CD4-positive, alpha-beta memory T cell (primary cell): Measurements from ENCODE around the gene GRIN3B. TPM values are rescaled to one million over a fixed set of nuclear protein-coding genes. Genes with fewer than 3 reads are reported as not detected.

Experiments used
- CTCF ChIA-PET: fragments of 350-600 bp; sonication (Branson Sonifier 250); formaldehyde crosslinking; loops from one replicate; lab custom pipeline; 2021; ENCODE audit warnings: inconsistent platforms; ENCODE audit not compliant: partially characterized antibody; lab: Charles Lee
- POLR2A ChIA-PET: fragments of 350-600 bp; sonication (Branson Sonifier 250); formaldehyde crosslinking; loops from one replicate; lab custom pipeline; 2021; ENCODE audit not compliant: partially characterized antibody; lab: Charles Lee
- DNase-seq, 5 donors: peaks; one replicate each; pipeline versions ENCODE4 v3.0.0 to v3.0.0-alpha.2; 2020 to 2022; ENCODE audit warnings: mixed read lengths in 1 of 5
- H3K27ac ChIP-seq: one replicate; pipeline ENCODE4 v1.7.0; 2013; ENCODE audit warnings: low read depth, low read length
- H3K27me3 ChIP-seq: 2 replicates; pipeline ENCODE4 v1.7.0; 2013; ENCODE audit warnings: mild to moderate bottlenecking, low read length, moderate library complexity; ENCODE audit not compliant: insufficient read depth
- H3K36me3 ChIP-seq: 2 replicates; pipeline ENCODE4 v1.7.0; 2013; ENCODE audit warnings: mild to moderate bottlenecking, low read length, moderate library complexity; ENCODE audit not compliant: insufficient read depth
- H3K4me1 ChIP-seq: 2 replicates; pipeline ENCODE4 v1.7.0; 2013; ENCODE audit warnings: mild to moderate bottlenecking, low read length, moderate library complexity; ENCODE audit not compliant: insufficient read depth
- H3K4me3 ChIP-seq, 2 donors: one replicate each; pipeline ENCODE4 v1.7.0; 2013; ENCODE audit warnings: low read length in 2 of 2, mild to moderate bottlenecking in 1 of 2
- H3K9me3 ChIP-seq, 2 donors: one replicate each; pipeline ENCODE4 v1.7.0; 2013; ENCODE audit warnings: low read length in 2 of 2, control low read depth in 1 of 2; ENCODE audit not compliant: control insufficient read depth in 1 of 2
- H3K27ac Mint-ChIP-seq, 7 donors: one replicate each; pipeline ENCODE4 v1.8.0; 2020 to 2021; ENCODE audit warnings: mixed read lengths in 7 of 7, mild to moderate bottlenecking in 6 of 7, inconsistent platforms in 3 of 7, moderate library complexity in 3 of 7
- H3K27me3 Mint-ChIP-seq, 2 donors: one replicate each; pipeline ENCODE4 v1.8.0; 2020 to 2021; ENCODE audit warnings: mixed read lengths in 2 of 2
- H3K36me3 Mint-ChIP-seq, 2 donors: one replicate each; pipeline ENCODE4 v1.8.0; 2020 to 2021; ENCODE audit warnings: mixed read lengths in 2 of 2, inconsistent platforms in 1 of 2, mild to moderate bottlenecking in 1 of 2
- H3K4me1 Mint-ChIP-seq, 4 donors: one replicate each; pipeline ENCODE4 v1.8.0; 2020 to 2021; ENCODE audit warnings: mixed read lengths in 4 of 4, mild to moderate bottlenecking in 1 of 4
- H3K4me3 Mint-ChIP-seq, 8 donors: one replicate each; pipeline ENCODE4 v1.8.0; 2020 to 2021; ENCODE audit warnings: mixed read lengths in 8 of 8, mild to moderate bottlenecking in 7 of 8, moderate library complexity in 6 of 8, inconsistent platforms in 3 of 8
- H3K9me3 Mint-ChIP-seq, 8 donors: one replicate each; pipeline ENCODE4 v1.8.0; 2020 to 2021; ENCODE audit warnings: mixed read lengths in 8 of 8, mild to moderate bottlenecking in 5 of 8, inconsistent platforms in 3 of 8, moderate library complexity in 1 of 8
- intact Hi-C: fragments of 100-400 bp; cut with micrococcal nuclease; formaldehyde crosslinking; loops from one replicate; pipeline ENCODE4 v1.15.1; 2023
- polyA plus RNA-seq, 2 donors: library from polyadenylated mRNA; unstranded; fragments of 300-500 nt; fragmentation: Illumina TruSeq; gene quantifications; one replicate each; pipeline ENCODE4 v1.2.3, GENCODE V29; 2021
- total RNA-seq, 2 experiments: library from RNA; stranded (reverse); gene quantifications; one replicate each; pipeline ENCODE4 v1.2.3, GENCODE V29; 2021

GRIN3B gene
- total and polyA plus RNA-seq, 4 experiments from 2014 or later, result not detected

GRCh38 chr19:1004204-1004802, 4.1 kb downstream of the GRIN3B start:
- H3K4me3 Mint-ChIP-seq, result no peak overlapping the region
- intact Hi-C loops, result no loop called here
- H3K9me3 ChIP-seq, result no peaks in the 10 kb centered on the region

GRCh38 chr19:1004803-1005664, 4.8 kb downstream of the GRIN3B start:
- no peak for DNase-seq
- Mint-ChIP-seq H3K4me3 (no peak overlapping the region), H3K9me3 (no peaks in the 10 kb centered on the region)

More at GRCh38 chr19:1004204-1004802, 4.1 kb downstream of the GRIN3B start:
- Mint-ChIP-seq H3K36me3 (peaks cover 0 to 2% of the 10 kb centered on the region in 2 donors), H3K27me3 (peaks cover 4 to 5% of the 10 kb centered on the region in 2 donors), H3K4me1 (peaks cover 2% of the 10 kb centered on the region in 4 donors), H3K9me3 (peaks cover 0 to under 1% (median 0%) of the 10 kb centered on the region in 8 donors), H3K27ac (no peak overlapping the region)
- Histone ChIP-seq H3K4me3 (no peak overlapping the region), H3K36me3 (no peaks in the 10 kb centered on the region), H3K27me3 (peaks cover 11% of the 10 kb centered on the region), H3K27ac (no peak overlapping the region), H3K4me1 (peaks cover 9% of the 10 kb centered on the region)
- ChIA-PET POLR2A (interaction anchor here (1.0 to 2.4 kb wide), 4 partner anchors 12 to 26 kb away, joined by 3 to 8 read pairs (median 5); partner anchors contain the start of gene CNN2), CTCF (interaction anchor here (1.0 kb wide), 1 partner anchor 83 kb away, joined by 4 read pairs; no protein-coding TSS in a partner anchor)
- no peak for DNase-seq

GRCh38 chr19:1006711-1007398, 6.6 kb downstream of the GRIN3B start:
- ChIA-PET CTCF (no interaction called here), POLR2A (interaction anchor here (0.8 to 1.3 kb wide), 4 partner anchors 10 to 96 kb away, joined by 3 to 5 read pairs (median 4); no protein-coding TSS in a partner anchor)
- DNase-seq, result no peak
- Mint-ChIP-seq H3K27me3 (peaks cover 0 to 3% of the 10 kb centered on the region in 2 donors), H3K27ac (peak overlapping the region in 4 of 7 donors; percentile 4 to 73 (median 52)), H3K4me1 (peaks cover 0 to 2% (median 0%) of the 10 kb centered on the region in 4 donors), H3K36me3 (peaks cover 0 to 2% of the 10 kb centered on the region in 2 donors), H3K4me3 (no peak overlapping the region), H3K9me3 (no peaks in the 10 kb centered on the region)
- no peaks in the 10 kb centered on the region for H3K4me1 ChIP-seq
- H3K27ac ChIP-seq, result no peak overlapping the region
- intact Hi-C loops, result no loop called here
- peaks cover 5% of the 10 kb centered on the region for H3K36me3 ChIP-seq
- no peak overlapping the region for H3K4me3 ChIP-seq
- no peaks in the 10 kb centered on the region for H3K27me3 ChIP-seq
- H3K9me3 ChIP-seq, result no peaks in the 10 kb centered on the region

More at GRCh38 chr19:1004803-1005664, 4.8 kb downstream of the GRIN3B start:
- H3K4me3 ChIP-seq, result no peak overlapping the region
- no peaks in the 10 kb centered on the region for H3K9me3 ChIP-seq
- peaks cover 9% of the 10 kb centered on the region for H3K4me1 ChIP-seq
- Mint-ChIP-seq H3K4me1 (peaks cover 0 to 2% (median under 1%) of the 10 kb centered on the region in 4 donors), H3K27ac (peak overlapping the region in 1 of 7 donors; percentile 82), H3K27me3 (peaks cover 2 to 3% of the 10 kb centered on the region in 2 donors), H3K36me3 (peaks cover 0 to 2% of the 10 kb centered on the region in 2 donors)
- H3K27me3 ChIP-seq, result peaks cover 8% of the 10 kb centered on the region
- peaks cover 5% of the 10 kb centered on the region for H3K36me3 ChIP-seq
- POLR2A ChIA-PET, result interaction anchor here (1.1 to 2.4 kb wide), 4 partner anchors 11 to 85 kb away, joined by 3 to 8 read pairs (median 5); partner anchors contain the start of gene CNN2
- H3K27ac ChIP-seq, result no peak overlapping the region
- intact Hi-C loops, result no loop called here
- CTCF ChIA-PET, result interaction anchor here (1.0 kb wide), 1 partner anchor 62 kb away, joined by 3 read pairs; the partner anchor contains the start of gene ARHGAP45

DNA sequence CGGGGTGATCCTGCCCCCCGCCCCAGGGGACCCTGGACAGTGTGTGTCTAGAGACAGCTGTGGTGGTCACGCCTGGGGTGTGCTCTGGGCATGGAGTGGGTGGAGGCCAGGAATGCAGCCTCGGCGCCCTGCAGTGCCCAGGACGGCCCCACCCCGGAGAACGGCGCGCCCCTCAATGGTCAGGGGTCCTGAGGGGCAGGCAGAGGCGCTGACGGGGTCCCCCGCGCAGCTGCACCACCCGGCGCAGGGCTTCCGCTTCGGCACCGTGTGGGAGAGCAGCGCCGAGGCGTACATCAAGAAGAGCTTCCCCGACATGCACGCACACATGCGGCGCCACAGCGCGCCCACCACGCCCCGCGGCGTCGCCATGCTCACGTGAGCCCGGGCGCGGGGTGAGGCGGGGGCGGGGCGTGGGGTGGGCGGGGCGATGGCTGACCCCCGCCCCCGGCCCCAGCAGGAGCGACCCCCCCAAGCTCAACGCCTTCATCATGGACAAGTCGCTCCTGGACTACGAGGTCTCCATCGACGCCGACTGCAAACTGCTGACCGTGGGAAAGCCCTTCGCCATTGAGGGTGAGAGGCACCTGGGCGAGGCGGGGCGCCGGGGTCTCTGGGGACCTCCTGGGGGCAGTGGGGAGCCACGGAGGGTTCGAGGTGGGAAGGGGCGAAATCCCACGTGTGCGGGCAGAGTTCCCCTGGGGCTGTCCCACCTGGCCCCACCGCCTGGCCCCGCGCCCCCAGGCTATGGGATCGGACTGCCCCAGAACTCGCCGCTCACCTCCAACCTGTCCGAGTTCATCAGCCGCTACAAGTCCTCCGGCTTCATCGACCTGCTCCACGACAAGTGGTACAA, 7.4 kb downstream of the GRIN3B start:
- Histone ChIP-seq H3K4me3 (no peak overlapping the region), H3K9me3 (no peaks in the 10 kb centered on the region), H3K27ac (no peak overlapping the region), H3K36me3 (peaks cover 12% of the 10 kb centered on the region), H3K27me3 (no peaks in the 10 kb centered on the region), H3K4me1 (no peaks in the 10 kb centered on the region)
- Mint-ChIP-seq H3K27me3 (peaks cover 0 to 1% of the 10 kb centered on the region in 2 donors), H3K9me3 (no peaks in the 10 kb centered on the region), H3K4me1 (peaks cover 0 to 2% (median 0%) of the 10 kb centered on the region in 4 donors), H3K36me3 (peaks cover 0 to 2% of the 10 kb centered on the region in 2 donors), H3K4me3 (no peak overlapping the region), H3K27ac (peak overlapping the region in 1 of 7 donors; percentile 71)
- ChIA-PET CTCF (no interaction called here), POLR2A (interaction anchor here (0.8 to 1.3 kb wide), 4 partner anchors 9 to 96 kb away, joined by 3 to 5 read pairs (median 4); no protein-coding TSS in a partner anchor)
- intact Hi-C loops, result no loop called here
- no peak for DNase-seq

- H3K27ac Mint-ChIP-seq, result no peak overlapping the region
- H3K36me3 Mint-ChIP-seq, result peaks cover 0 to 2% of the 10 kb centered on the region in 2 donors
- Histone ChIP-seq H3K4me3 (no peak overlapping the region), H3K4me1 (no peaks in the 10 kb centered on the region), H3K27me3 (no peaks in the 10 kb centered on the region), H3K9me3 (no peaks in the 10 kb centered on the region), H3K27ac (no peak overlapping the region), H3K36me3 (peaks cover 16% of the 10 kb centered on the region)
- H3K27me3 Mint-ChIP-seq, result no peaks in the 10 kb centered on the region
- no peak overlapping the region for H3K4me3 Mint-ChIP-seq
- POLR2A ChIA-PET, result interaction anchor here (0.8 kb wide), 1 partner anchor 64 kb away, joined by 3 read pairs; no protein-coding TSS in a partner anchor
- CTCF ChIA-PET, result interaction anchor here (0.6 kb wide), 1 partner anchor 33 kb away, joined by 3 read pairs; no protein-coding TSS in a partner anchor
- intact Hi-C loops, result no loop called here
- no peaks in the 10 kb centered on the region for H3K9me3 Mint-ChIP-seq
- DNase-seq, result no peak
- H3K4me1 Mint-ChIP-seq, result peaks cover 0 to 2% (median 0%) of the 10 kb centered on the region in 4 donors
Measured at GRCh38 chr19:1008268-1009040, 8.2 kb downstream of the GRIN3B start.
